ENCODE measurements around the gene FBXO21. TPM values are rescaled to one million over a fixed set of nuclear protein-coding genes. Genes with fewer than 3 reads are reported as not detected.

The FBXO21 gene
- total and polyA plus RNA-seq, 8 donors = 7.4 to 494 (median 32.2) TPM

DNA sequence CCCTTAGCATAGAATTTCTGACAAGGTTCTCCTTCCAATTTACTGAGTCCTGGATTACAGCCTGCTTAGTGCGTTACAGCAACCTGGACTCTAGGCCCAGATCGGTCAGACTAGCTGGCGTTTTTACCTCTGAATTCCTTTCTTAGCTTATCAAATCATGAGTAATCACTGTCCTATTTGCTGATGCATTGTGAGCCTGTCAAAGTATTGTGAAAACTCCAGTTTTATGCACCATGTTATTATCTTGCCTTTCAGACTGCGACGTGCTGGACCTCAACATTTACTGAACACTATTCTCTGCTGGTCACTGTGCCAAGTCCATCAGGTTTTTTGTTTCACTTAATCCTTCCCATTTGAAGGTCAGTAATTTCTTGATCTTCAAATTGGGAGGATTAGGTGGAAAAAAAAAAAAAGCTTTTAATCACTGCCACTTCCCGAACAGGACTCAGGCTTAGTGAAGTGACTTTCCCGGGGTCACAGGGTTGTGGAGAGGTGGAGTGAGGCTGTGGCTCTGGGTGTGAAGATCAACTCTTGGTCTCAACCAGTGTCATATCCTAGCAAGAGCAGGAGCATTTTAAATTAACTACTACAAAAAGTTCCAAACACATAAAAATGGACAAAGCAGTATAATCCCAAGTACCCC lies 31.2 kb downstream of the FBXO21 start:
- H3K27ac ChIP-seq = no peak overlapping the region
- peaks cover 75 to 100% (median 100%) of the 10 kb centered on the region in 4 donors for H3K36me3 ChIP-seq
- TF ChIP-seq, protein P1, sequence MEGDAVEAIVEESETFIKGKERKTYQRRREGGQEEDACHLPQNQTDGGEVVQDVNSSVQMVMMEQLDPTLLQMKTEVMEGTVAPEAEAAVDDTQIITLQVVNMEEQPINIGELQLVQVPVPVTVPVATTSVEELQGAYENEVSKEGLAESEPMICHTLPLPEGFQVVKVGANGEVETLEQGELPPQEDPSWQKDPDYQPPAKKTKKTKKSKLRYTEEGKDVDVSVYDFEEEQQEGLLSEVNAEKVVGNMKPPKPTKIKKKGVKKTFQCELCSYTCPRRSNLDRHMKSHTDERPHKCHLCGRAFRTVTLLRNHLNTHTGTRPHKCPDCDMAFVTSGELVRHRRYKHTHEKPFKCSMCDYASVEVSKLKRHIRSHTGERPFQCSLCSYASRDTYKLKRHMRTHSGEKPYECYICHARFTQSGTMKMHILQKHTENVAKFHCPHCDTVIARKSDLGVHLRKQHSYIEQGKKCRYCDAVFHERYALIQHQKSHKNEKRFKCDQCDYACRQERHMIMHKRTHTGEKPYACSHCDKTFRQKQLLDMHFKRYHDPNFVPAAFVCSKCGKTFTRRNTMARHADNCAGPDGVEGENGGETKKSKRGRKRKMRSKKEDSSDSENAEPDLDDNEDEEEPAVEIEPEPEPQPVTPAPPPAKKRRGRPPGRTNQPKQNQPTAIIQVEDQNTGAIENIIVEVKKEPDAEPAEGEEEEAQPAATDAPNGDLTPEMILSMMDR (IDR thresholded peaks at IDR 0.05) = no peak
- no peak for TF ChIP-seq POLR2A (IDR thresholded peaks at IDR 0.05)
- TF ChIP-seq EP300 (IDR thresholded peaks at IDR 0.05) = no peak
- TF ChIP-seq POLR2AphosphoS5 (IDR thresholded peaks at IDR 0.05) = no peak
- H3K27me3 ChIP-seq = no peaks in the 10 kb centered on the region
- H3K9me3 ChIP-seq = no peaks in the 10 kb centered on the region
- H3K4me1 ChIP-seq = peaks cover 0 to 3% (median 0%) of the 10 kb centered on the region in 4 donors
- 32 to 62% (median 50%) methylated on average over 7 of the region's 7 CpGs for WGBS, 5 donors
- intact Hi-C loops (cut with DNase I; ENCODE audit: low total_unique reads) = no loop called here
- DNase-seq = no peak
- H3K4me3 ChIP-seq = no peak overlapping the region

DNA sequence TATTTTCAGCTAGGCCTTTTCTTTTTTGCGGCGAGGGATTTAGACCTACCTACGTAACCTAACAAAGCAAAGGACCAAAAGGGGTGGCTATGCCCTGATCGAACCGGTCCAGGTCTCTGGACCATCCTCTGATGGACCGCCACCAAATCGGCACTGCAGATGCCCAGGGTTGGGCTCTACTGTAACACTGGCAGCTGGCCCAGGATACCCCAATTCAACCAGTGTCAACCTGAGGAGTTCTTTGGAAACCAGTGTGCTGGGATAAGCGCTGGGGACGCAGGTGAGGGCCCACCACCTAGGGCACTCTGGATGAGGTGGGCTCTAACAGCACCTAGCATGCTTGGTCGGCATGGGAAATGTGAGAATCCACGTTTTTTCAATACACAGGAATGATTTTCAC lies 32.2 kb downstream of the FBXO21 start:
- no peaks in the 10 kb centered on the region for H3K4me1 ChIP-seq
- H3K27me3 ChIP-seq = no peaks in the 10 kb centered on the region
- intact Hi-C loops (cut with DNase I; ENCODE audit: low total_unique reads) = no loop called here
- H3K36me3 ChIP-seq = peaks cover 69 to 100% (median 100%) of the 10 kb centered on the region in 4 donors
- no peak overlapping the region for H3K27ac ChIP-seq
- TF ChIP-seq EP300 (IDR thresholded peaks at IDR 0.05) (no peak), POLR2AphosphoS5 (IDR thresholded peaks at IDR 0.05) (no peak), POLR2A (IDR thresholded peaks at IDR 0.05) (no peak)
- TF ChIP-seq, protein P1 (IDR thresholded peaks at IDR 0.05) = no peak
- no peaks in the 10 kb centered on the region for H3K9me3 ChIP-seq
- H3K4me3 ChIP-seq = no peak overlapping the region
- WGBS, 5 donors = 87 to 97% (median 92%) methylated on average over 11 of the region's 11 CpGs
- no peak for DNase-seq

DNA sequence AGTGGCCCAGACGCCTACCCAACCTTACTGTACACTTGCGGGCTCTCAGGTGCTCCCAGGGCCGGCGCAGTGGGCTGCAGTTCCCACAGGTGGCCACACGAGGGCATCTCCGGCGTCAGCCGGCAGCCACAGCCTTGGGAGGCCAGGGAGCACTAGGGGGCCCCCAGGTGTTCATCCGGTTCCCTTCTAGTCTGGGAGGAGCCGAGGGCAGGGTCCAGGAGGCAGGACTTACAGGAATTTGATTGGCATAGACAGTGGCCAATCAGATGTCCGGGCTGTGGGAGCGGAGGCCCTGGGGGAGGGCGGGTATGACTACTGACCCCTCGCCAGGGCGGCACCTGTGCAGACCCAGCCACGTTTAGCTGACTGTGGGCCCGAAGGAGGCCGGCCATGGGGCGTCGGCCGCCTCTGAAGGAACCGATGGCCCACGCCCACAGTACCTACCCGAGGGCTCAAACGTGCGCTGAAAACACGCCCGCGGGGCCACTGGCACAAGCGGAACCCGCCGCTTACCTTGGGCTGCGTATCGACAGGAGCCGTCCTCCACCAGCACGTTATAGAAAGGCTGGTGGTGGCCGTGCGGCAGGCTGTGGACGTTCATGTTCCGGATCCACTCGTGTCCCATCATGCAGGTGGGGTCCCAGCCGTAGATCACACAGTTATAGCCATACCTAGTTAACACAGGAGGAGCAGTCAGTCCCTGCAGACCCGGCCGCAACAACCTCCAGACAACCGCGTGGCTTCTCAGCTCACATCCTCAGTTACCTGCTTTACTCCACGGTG lies 34.8 kb downstream of the FBXO21 start:
- no peak overlapping the region for H3K27ac ChIP-seq
- no peak for TF ChIP-seq POLR2A (IDR thresholded peaks at IDR 0.05)
- TF ChIP-seq EP300 (IDR thresholded peaks at IDR 0.05) = no peak
- TF ChIP-seq, protein P1 (IDR thresholded peaks at IDR 0.05) = peak in 5 of 7 experiments; percentile 60 to 84 (median 80)
- no peak for TF ChIP-seq POLR2AphosphoS5 (IDR thresholded peaks at IDR 0.05)
- H3K4me1 ChIP-seq = peaks cover 0 to 9% (median 3%) of the 10 kb centered on the region in 4 donors
- no peak overlapping the region for H3K4me3 ChIP-seq
- no peaks in the 10 kb centered on the region for H3K9me3 ChIP-seq
- no peaks in the 10 kb centered on the region for H3K27me3 ChIP-seq
- intact Hi-C loops (cut with DNase I; ENCODE audit: low total_unique reads) = no loop called here
- H3K36me3 ChIP-seq = peaks cover 49 to 89% (median 84%) of the 10 kb centered on the region in 4 donors
- peak; percentile 75 to 87 for DNase-seq
- 77 to 93% (median 82%) methylated on average over 37 to 47 of the region's 47 CpGs for WGBS, 5 donors

DNA sequence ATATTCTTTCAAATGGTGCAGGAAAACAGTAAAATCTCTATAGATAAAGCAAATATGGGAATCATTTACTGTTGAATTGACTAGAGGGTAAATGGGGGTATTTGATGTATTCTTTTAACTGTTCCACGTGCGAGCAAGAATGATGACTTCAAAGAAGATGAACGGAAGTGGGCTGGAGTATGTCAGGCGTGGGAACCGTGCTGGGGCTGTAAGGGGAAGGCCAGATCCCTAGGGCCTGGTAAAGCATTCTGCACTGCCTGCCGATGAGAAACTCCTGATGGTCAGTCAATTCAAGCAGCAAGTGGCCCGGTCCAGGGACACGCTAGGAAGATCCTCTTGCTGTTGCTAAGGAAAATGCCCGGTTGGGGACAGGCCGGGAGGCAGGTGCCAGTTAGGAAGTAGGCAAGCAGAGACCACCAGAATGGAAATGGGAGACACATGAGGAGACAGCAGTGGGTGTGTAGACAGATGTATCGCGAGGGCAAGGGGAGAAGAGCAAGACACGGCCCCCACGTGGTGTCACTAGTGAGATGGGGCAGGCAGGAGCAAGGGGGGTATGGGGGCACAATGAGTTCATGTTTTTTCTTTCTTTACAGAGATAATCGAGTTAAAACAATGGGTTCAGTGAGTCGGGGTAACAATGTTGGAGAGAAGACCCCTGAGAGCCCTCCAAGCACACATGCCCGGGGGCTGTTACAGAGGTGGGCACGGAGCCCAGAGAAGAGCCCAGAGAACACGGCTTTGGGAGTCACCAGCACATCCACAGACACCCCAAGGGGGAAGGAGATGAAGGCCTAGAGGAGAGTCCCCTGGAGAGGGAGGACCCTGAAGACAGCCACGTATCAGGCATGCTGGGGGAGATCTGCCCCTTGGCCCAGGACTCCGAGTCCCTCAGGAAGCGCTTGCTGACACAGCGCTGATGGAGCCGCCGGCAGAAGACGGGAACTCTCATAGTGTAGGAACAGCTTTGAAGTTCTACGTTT lies 37.2 kb downstream of the FBXO21 start:
- intact Hi-C loops (cut with DNase I; ENCODE audit: low total_unique reads) = no loop called here
- Histone ChIP-seq H3K27me3 (no peaks in the 10 kb centered on the region), H3K27ac (no peak overlapping the region), H3K4me3 (no peak overlapping the region), H3K36me3 (peaks cover 34 to 88% (median 84%) of the 10 kb centered on the region in 4 donors), H3K4me1 (peaks cover 0 to 9% (median 3%) of the 10 kb centered on the region in 4 donors), H3K9me3 (no peaks in the 10 kb centered on the region)
- peak in 1 of 2 donors; percentile 25 for DNase-seq
- WGBS, 5 donors = 82 to 92% (median 87%) methylated on average over 27 of the region's 27 CpGs
- TF ChIP-seq POLR2A (IDR thresholded peaks at IDR 0.05) (no peak), EP300 (IDR thresholded peaks at IDR 0.05) (no peak), POLR2AphosphoS5 (IDR thresholded peaks at IDR 0.05) (no peak)
- TF ChIP-seq, protein P1 (IDR thresholded peaks at IDR 0.05) = no peak

Data from stomach (tissue), 9 donors.